ENCODE measurements around the gene CCM2. TPM values are rescaled to one million over a fixed set of nuclear protein-coding genes. Genes with fewer than 3 reads are reported as not detected.

The CCM2 gene
- total and polyA plus RNA-seq, 12 donors: 36.1 to 84.5 (median 50.7) TPM

GRCh38 chr7:44964384-44964830, 35.6 kb upstream of the CCM2 start:
- Histone ChIP-seq H3K4me3 (no peak overlapping the region), H3K27me3 (no peaks in the 10 kb centered on the region), H3K9me3 (replicated peaks in 1 of 3) (no peaks in the 10 kb centered on the region), H3K4me1 (replicated peaks in 1 of 2) (peaks cover 0 to 12% of the 10 kb centered on the region in 2 donors), H3K36me3 (replicated peaks in 1 of 2) (no peaks in the 10 kb centered on the region), H3K27ac (no peak overlapping the region)
- TF ChIP-seq, protein P1, sequence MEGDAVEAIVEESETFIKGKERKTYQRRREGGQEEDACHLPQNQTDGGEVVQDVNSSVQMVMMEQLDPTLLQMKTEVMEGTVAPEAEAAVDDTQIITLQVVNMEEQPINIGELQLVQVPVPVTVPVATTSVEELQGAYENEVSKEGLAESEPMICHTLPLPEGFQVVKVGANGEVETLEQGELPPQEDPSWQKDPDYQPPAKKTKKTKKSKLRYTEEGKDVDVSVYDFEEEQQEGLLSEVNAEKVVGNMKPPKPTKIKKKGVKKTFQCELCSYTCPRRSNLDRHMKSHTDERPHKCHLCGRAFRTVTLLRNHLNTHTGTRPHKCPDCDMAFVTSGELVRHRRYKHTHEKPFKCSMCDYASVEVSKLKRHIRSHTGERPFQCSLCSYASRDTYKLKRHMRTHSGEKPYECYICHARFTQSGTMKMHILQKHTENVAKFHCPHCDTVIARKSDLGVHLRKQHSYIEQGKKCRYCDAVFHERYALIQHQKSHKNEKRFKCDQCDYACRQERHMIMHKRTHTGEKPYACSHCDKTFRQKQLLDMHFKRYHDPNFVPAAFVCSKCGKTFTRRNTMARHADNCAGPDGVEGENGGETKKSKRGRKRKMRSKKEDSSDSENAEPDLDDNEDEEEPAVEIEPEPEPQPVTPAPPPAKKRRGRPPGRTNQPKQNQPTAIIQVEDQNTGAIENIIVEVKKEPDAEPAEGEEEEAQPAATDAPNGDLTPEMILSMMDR (IDR thresholded peaks at IDR 0.05): peak in 1 of 6 experiments; percentile 8
- TF ChIP-seq POLR2A (IDR thresholded peaks at IDR 0.05): no peak
- intact Hi-C loops (cut with DNase I): no loop called here
- no peak for DNase-seq
- WGBS, 4 donors: 69 to 98% (median 72%) methylated on average over 4 to 7 of the region's 7 CpGs

DNA sequence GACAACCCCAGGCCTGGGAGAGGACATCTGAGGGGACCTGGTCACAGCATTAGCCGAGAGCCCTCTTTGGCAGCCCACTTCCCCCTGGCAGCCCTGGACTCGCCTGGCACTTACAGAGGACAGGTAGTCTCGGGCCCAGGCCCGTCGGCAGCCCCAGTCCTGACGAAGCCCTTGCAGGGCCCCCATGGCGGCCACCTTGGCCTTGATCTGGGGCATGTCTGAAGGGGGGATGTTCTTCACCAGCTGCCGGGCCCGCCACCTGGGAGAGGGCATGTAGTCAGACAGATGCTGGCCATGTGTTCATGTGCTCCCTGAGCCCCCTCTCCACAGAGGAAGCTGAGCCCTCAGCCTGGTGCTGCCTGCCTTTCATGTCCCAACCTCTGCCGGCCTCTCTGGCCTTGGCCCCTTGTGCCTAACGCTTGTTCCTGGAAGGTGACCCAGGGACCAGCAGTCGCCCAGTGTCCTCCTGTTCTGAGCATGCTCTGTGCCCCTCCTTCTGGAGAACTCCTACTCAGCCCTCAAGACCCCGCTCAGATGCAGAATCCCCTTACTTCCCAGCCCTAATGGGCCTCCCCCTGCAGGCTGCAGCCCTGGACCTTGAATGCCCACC, 35.1 kb upstream of the CCM2 start:
- 70 to 100% (median 87%) methylated on average over 2 to 13 of the region's 13 CpGs for WGBS, 4 donors
- no peaks in the 10 kb centered on the region for H3K36me3 ChIP-seq (replicated peaks in 1 of 2)
- H3K27ac ChIP-seq: no peak overlapping the region
- no peak overlapping the region for H3K4me3 ChIP-seq
- no peaks in the 10 kb centered on the region for H3K27me3 ChIP-seq
- no peaks in the 10 kb centered on the region for H3K9me3 ChIP-seq (replicated peaks in 1 of 3)
- peak in 1 of 7 donors; percentile 13 for DNase-seq
- intact Hi-C loops (cut with DNase I): no loop called here
- peaks cover 0 to 12% of the 10 kb centered on the region in 2 donors for H3K4me1 ChIP-seq (replicated peaks in 1 of 2)
- no peak for TF ChIP-seq POLR2A (IDR thresholded peaks at IDR 0.05)
- TF ChIP-seq, protein P1 (IDR thresholded peaks at IDR 0.05): no peak

DNA sequence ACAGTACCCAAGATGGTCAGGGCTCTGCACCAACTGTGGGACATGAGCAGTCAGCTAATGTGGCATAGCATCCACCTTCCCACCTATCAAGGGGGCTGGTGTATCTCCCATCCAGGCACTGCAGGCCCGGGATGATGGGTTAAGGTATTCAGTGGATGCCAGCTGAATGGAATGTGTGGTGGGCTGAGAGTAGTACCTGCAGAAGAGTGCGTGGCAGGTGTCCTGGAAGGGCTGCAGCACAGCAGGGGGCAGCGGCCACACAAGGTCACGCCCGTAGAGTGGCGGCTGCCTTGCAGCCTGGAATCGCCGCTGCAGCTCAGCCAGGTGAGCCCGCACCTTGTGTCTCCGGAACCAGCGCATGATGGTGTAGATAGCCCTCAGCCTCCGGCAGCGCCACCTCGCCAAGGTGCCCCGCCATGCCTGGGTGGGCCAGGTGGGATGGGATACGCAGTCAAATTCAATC, 34.5 kb upstream of the CCM2 start:
- Histone ChIP-seq H3K27ac (no peak overlapping the region), H3K27me3 (no peaks in the 10 kb centered on the region), H3K9me3 (replicated peaks in 1 of 3) (no peaks in the 10 kb centered on the region), H3K36me3 (replicated peaks in 1 of 2) (no peaks in the 10 kb centered on the region), H3K4me1 (replicated peaks in 1 of 2) (peaks cover 0 to 12% of the 10 kb centered on the region in 2 donors), H3K4me3 (no peak overlapping the region)
- intact Hi-C loops (cut with DNase I): no loop called here
- WGBS, 4 donors: 74 to 97% (median 94%) methylated on average over 5 to 16 of the region's 16 CpGs
- TF ChIP-seq POLR2A (IDR thresholded peaks at IDR 0.05): no peak
- TF ChIP-seq, protein P1 (IDR thresholded peaks at IDR 0.05): no peak
- DNase-seq: no peak

DNA sequence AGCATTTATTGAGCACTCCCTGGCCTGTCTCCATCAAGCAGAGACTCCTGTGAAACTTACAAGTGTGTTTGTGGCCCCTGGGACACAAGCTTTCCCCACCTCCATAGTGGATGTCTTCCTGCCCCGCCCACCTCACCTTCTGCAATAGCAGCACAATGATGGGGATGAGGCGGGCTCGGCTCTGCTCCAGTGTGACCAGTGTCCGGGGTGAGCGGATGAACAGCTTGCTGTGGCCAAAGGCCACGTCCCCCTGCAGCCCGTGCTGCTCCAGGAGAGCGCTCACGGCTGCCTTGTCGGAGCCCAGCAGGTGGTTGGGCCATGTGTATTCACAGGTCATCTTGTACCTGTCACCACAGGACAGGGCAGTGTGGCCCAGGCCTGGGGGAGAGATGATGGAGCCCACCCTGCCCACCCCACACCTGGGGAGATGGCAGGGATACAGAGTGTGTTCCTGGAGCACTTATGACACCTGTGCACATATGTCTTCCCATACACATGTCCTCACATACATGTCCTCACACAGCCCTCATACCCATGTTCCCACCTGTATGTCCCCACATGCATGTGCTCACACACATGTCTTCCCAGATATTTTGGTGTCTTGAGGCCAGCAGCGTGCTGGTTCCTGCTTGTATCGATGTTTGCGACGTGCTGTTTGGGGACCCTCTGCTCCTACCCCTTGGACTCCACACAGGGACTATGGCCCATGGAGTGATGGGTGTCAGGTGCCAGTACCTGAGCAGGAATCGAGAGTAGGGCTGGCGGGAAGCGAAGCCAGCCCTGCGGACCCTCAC, 33.9 kb upstream of the CCM2 start:
- DNase-seq: no peak
- intact Hi-C loops (cut with DNase I): no loop called here
- Histone ChIP-seq H3K27ac (no peak overlapping the region), H3K4me1 (replicated peaks in 1 of 2) (peaks cover 0 to 12% of the 10 kb centered on the region in 2 donors), H3K27me3 (no peaks in the 10 kb centered on the region), H3K36me3 (replicated peaks in 1 of 2) (no peaks in the 10 kb centered on the region), H3K4me3 (no peak overlapping the region), H3K9me3 (replicated peaks in 1 of 3) (no peaks in the 10 kb centered on the region)
- WGBS, 4 donors: 91 to 95% (median 93%) methylated on average over 10 to 18 of the region's 18 CpGs
- TF ChIP-seq, protein P1 (IDR thresholded peaks at IDR 0.05): no peak
- no peak for TF ChIP-seq POLR2A (IDR thresholded peaks at IDR 0.05)
